HG02678 (cell line): ENCODE measurements around the gene CDKN2D.

Source experiments
- ATAC-seq: cut with Tn5 transposase; IDR thresholded peaks from one replicate; pipeline ENCODE4 v1.9.1; 2021; ENCODE audit warnings: mild to moderate bottlenecking, moderate library complexity; ENCODE audit not compliant: unreplicated experiment

The CDKN2D gene

GRCh38 chr19:10568826-10569651 is at the start of gene CDKN2D:
CDKN2D (minus strand) TSS chr19:10568979; CDS start chr19:10568653, 326 bp downstream.
- peak; percentile 69 for ATAC-seq

- no peak for ATAC-seq
These were observed 48.8 kb upstream of the CDKN2D start for GRCh38 chr19:10617409-10618121.

- no peak for ATAC-seq
These were observed 46.7 kb upstream of the CDKN2D start for GRCh38 chr19:10615429-10616023.

GRCh38 chr19:10612499-10613119 is 43.8 kb upstream of the CDKN2D start:
- no peak for ATAC-seq

- ATAC-seq = no peak
These were observed 43.1 kb upstream of the CDKN2D start for GRCh38 chr19:10611907-10612306.

- ATAC-seq = no peak
These were observed 35.7 kb upstream of the CDKN2D start for GRCh38 chr19:10604460-10604980.

- no peak for ATAC-seq
These were observed 35.2 kb upstream of the CDKN2D start for GRCh38 chr19:10603873-10604459.

- ATAC-seq = peak; percentile 42
These were observed 34.5 kb upstream of the CDKN2D start for GRCh38 chr19:10603084-10603872.

- peak; percentile 73 for ATAC-seq
These were observed 33.7 kb upstream of the CDKN2D start for GRCh38 chr19:10602330-10603083.

GRCh38 chr19:10601999-10602329 is 33.2 kb upstream of the CDKN2D start:
- ATAC-seq = no peak

- no peak for ATAC-seq
These were observed 31.4 kb upstream of the CDKN2D start for GRCh38 chr19:10600149-10600548.

GRCh38 chr19:10593820-10594637 is 25.2 kb upstream of the CDKN2D start:
- peak; percentile 63 for ATAC-seq

- ATAC-seq = no peak
These were observed 24.4 kb upstream of the CDKN2D start for GRCh38 chr19:10593148-10593547.

GRCh38 chr19:10587839-10588150 is 19.0 kb upstream of the CDKN2D start:
- no peak for ATAC-seq

- no peak for ATAC-seq
These were observed 18.5 kb upstream of the CDKN2D start, which contains the start of gene AP1M2 for GRCh38 chr19:10587022-10587838. AP1M2 (minus strand) TSS chr19:10587312; CDS start chr19:10587231, 81 bp downstream.

- ATAC-seq = no peak
These were observed 17.6 kb upstream of the CDKN2D start for GRCh38 chr19:10586396-10586795.

GRCh38 chr19:10583036-10583776 is 14.4 kb upstream of the CDKN2D start:
- ATAC-seq = no peak
